Sigmoid colon (tissue), 7 donors: Measurements from ENCODE around the gene R3HDM2. TPM values are rescaled to one million over a fixed set of nuclear protein-coding genes. Genes with fewer than 3 reads are reported as not detected.

Experiments
- DNase-seq: peaks from one replicate; pipeline ENCODE4 v3.0.0-alpha.2; 2019
- H3K27ac ChIP-seq, 4 donors: fragments of 200-600 bp; sonication (generic); one replicate each; pipeline ENCODE4 v1.5.1; 2016 to 2019; ENCODE audit warnings: mild to moderate bottlenecking in 1 of 4
- H3K27me3 ChIP-seq, 3 donors: fragments of 200-600 bp; sonication (generic); one replicate each; pipeline ENCODE4 v1.5.1; 2019; ENCODE audit warnings: mild to moderate bottlenecking in 1 of 3
- H3K36me3 ChIP-seq, 4 donors: fragments of 200-600 bp; sonication (generic); one replicate each; pipeline ENCODE4 v1.5.1; 2016 to 2019
- H3K4me1 ChIP-seq, 4 donors: fragments of 200-600 bp; sonication (generic); one replicate each; pipeline ENCODE4 v1.5.1; 2017 to 2019
- H3K4me3 ChIP-seq, 4 donors: fragments of 200-600 bp; sonication (generic); one replicate each; pipeline ENCODE4 v1.5.1; 2017 to 2019; ENCODE audit warnings: mild to moderate bottlenecking in 2 of 4, moderate library complexity in 1 of 4
- H3K9me3 ChIP-seq, 4 donors: fragments of 200-600 bp in 3 of 4; sonication (generic) in 3 of 4; one replicate each; pipeline versions ENCODE4 v1.5.1 to v1.6.1; 2013 to 2019
- CTCF ChIP-seq, 4 experiments: fragments of 450-650 bp in 3 of 4; fragments of 200-600 bp in 1 of 4; IDR thresholded peaks; one replicate each; pipeline ENCODE4 v1.5.1; 2016 to 2019; ENCODE audit warnings: antibody characterized with exemption in 4 of 4, mild to moderate bottlenecking in 3 of 4, moderate library complexity in 2 of 4
- EP300 ChIP-seq, 4 donors: sonication (generic); formaldehyde crosslinking; IDR thresholded peaks; one replicate each; pipeline ENCODE4 v1.6.1; 2017; ENCODE audit warnings: antibody characterized with exemption in 4 of 4
- POLR2A ChIP-seq, 2 donors: fragments of 450-650 bp; IDR thresholded peaks; one replicate each; pipeline ENCODE4 v1.6.1; 2016; ENCODE audit warnings: antibody characterized with exemption in 2 of 2, mild to moderate bottlenecking in 2 of 2, moderate library complexity in 2 of 2
- POLR2AphosphoS5 ChIP-seq, 4 donors: sonication (generic); formaldehyde crosslinking; IDR thresholded peaks; one replicate each; pipeline ENCODE4 v1.6.1; 2017; ENCODE audit warnings: antibody characterized with exemption in 4 of 4
- WGBS, 2 donors: extraction: QIAGEN DNeasy Blood & Tissue Kit; methylation state at CpG; one replicate each; pipeline ENCODE4 v1.1.7; 2013; 5-methylcytosine and 5-hydroxymethylcytosine counted together
- intact Hi-C: fragments of 100-400 bp; cut with DNase I; formaldehyde crosslinking; loops from one replicate; pipeline ENCODE4 v1.15.1; 2023
- polyA plus RNA-seq, 3 donors: library from polyadenylated mRNA; stranded (reverse); fragments of 200-250 nt; gene quantifications; one replicate each; pipeline ENCODE4 v1.2.3, GENCODE V29; 2013
- total RNA-seq, 4 donors: library from RNA; depleted of rRNA; stranded (reverse); fragments of >200 nt; gene quantifications; one replicate each; pipeline ENCODE4 v1.1.0, GENCODE V29; 2016
- donor health status: healthy with polysubstance abuse.
- donor health status: Bipolar disorder and iron deficiency.
- donor health status: healthy.

R3HDM2 gene
- total and polyA plus RNA-seq, 7 donors, result 10.9 to 37.7 (median 28.3) TPM

GRCh38 chr12:57381693-57382220 lies 49.1 kb downstream of the R3HDM2 start:
- TF ChIP-seq EP300 (IDR thresholded peaks at IDR 0.05), result no peak
- no peak for TF ChIP-seq CTCF (IDR thresholded peaks at IDR 0.05)
- TF ChIP-seq POLR2AphosphoS5 (IDR thresholded peaks at IDR 0.05), result no peak
- TF ChIP-seq POLR2A (IDR thresholded peaks at IDR 0.05), result no peak
- H3K27me3 ChIP-seq, result no peaks in the 10 kb centered on the region
- H3K4me1 ChIP-seq, result no peaks in the 10 kb centered on the region
- 91 to 95% methylated on average over 2 of the region's 2 CpGs for WGBS, 2 donors
- H3K27ac ChIP-seq, result no peak overlapping the region
- H3K36me3 ChIP-seq, result peaks cover 0 to 19% (median 0%) of the 10 kb centered on the region in 4 donors
- H3K9me3 ChIP-seq, result no peaks in the 10 kb centered on the region
- no peak for DNase-seq
- no peak overlapping the region for H3K4me3 ChIP-seq
- intact Hi-C loops, result no loop called here

- TF ChIP-seq EP300 (IDR thresholded peaks at IDR 0.05) (no peak), POLR2A (IDR thresholded peaks at IDR 0.05) (no peak), POLR2AphosphoS5 (IDR thresholded peaks at IDR 0.05) (no peak), CTCF (IDR thresholded peaks at IDR 0.05) (no peak)
- intact Hi-C loops, result no loop called here
- Histone ChIP-seq H3K4me1 (no peaks in the 10 kb centered on the region), H3K36me3 (peaks cover 0 to 15% (median 0%) of the 10 kb centered on the region in 4 donors), H3K4me3 (no peak overlapping the region), H3K9me3 (no peaks in the 10 kb centered on the region), H3K27me3 (no peaks in the 10 kb centered on the region), H3K27ac (no peak overlapping the region)
- WGBS, 2 donors, result 90 to 97% methylated on average over 1 of the region's 1 CpG
- DNase-seq, result no peak
Measured at GRCh38 chr12:57380300-57380699, 50.5 kb downstream of the R3HDM2 start.

GRCh38 chr12:57377103-57377840 lies 53.6 kb downstream of the R3HDM2 start:
- 84 to 95% methylated on average over 3 of the region's 3 CpGs for WGBS, 2 donors
- H3K4me3 ChIP-seq, result no peak overlapping the region
- peaks cover 0 to 12% (median 0%) of the 10 kb centered on the region in 4 donors for H3K36me3 ChIP-seq
- no peak for DNase-seq
- no peaks in the 10 kb centered on the region for H3K27me3 ChIP-seq
- H3K27ac ChIP-seq, result no peak overlapping the region
- intact Hi-C loops, result no loop called here
- no peak for TF ChIP-seq POLR2AphosphoS5 (IDR thresholded peaks at IDR 0.05)
- TF ChIP-seq EP300 (IDR thresholded peaks at IDR 0.05), result no peak
- TF ChIP-seq POLR2A (IDR thresholded peaks at IDR 0.05), result no peak
- TF ChIP-seq CTCF (IDR thresholded peaks at IDR 0.05), result no peak
- no peaks in the 10 kb centered on the region for H3K9me3 ChIP-seq
- H3K4me1 ChIP-seq, result peaks cover 0 to 3% (median 2%) of the 10 kb centered on the region in 4 donors

- DNase-seq, result no peak
- intact Hi-C loops, result no loop called here
- no peaks in the 10 kb centered on the region for H3K9me3 ChIP-seq
- H3K27me3 ChIP-seq, result no peaks in the 10 kb centered on the region
- no peak overlapping the region for H3K4me3 ChIP-seq
- H3K27ac ChIP-seq, result peak overlapping the region; percentile 7 to 54 (median 12)
- 84 to 94% methylated on average over 4 of the region's 4 CpGs for WGBS, 2 donors
- peaks cover 0 to 37% (median 25%) of the 10 kb centered on the region in 4 donors for H3K4me1 ChIP-seq
- no peaks in the 10 kb centered on the region for H3K36me3 ChIP-seq
- TF ChIP-seq POLR2AphosphoS5 (IDR thresholded peaks at IDR 0.05) (no peak), CTCF (IDR thresholded peaks at IDR 0.05) (no peak), POLR2A (IDR thresholded peaks at IDR 0.05) (no peak), EP300 (IDR thresholded peaks at IDR 0.05) (no peak)
Measured at GRCh38 chr12:57372233-57372632, 58.6 kb downstream of the R3HDM2 start.
